Lung (tissue), 12 donors: Measurements from ENCODE around the gene MARCKS. TPM values are rescaled to one million over a fixed set of nuclear protein-coding genes. Genes with fewer than 3 reads are reported as not detected.

ENCODE experiments used
- ATAC-seq: fragments of 200-7000 bp; cut with Tn5 transposase; one replicate; pipeline ENCODE4 v1.9.1; 2020; ENCODE audit warnings: moderate number of reproducible peaks; ENCODE audit not compliant: insufficient read depth, low FRiP score
- DNase-seq, 3 donors: peaks; one replicate each; pipeline ENCODE4 v3.0.0-alpha.2; 2013 to 2017
- H3K27ac ChIP-seq, 2 donors: one replicate each; pipeline ENCODE4 v1.5.1; 2013; ENCODE audit warnings: mild to moderate bottlenecking in 2 of 2, moderate library complexity in 2 of 2, control low read depth in 1 of 2, inconsistent platforms in 1 of 2, low read depth in 1 of 2, low read length in 1 of 2
- H3K27me3 ChIP-seq, 3 donors: one replicate each; pipeline ENCODE4 v1.5.1; 2013; ENCODE audit warnings: low read length in 2 of 3; ENCODE audit not compliant: control insufficient read depth in 3 of 3, insufficient read depth in 3 of 3
- H3K36me3 ChIP-seq, 4 donors: one replicate each; pipeline ENCODE4 v1.5.1; 2013; ENCODE audit warnings: low read length in 4 of 4, mild to moderate bottlenecking in 1 of 4, moderate library complexity in 1 of 4; ENCODE audit not compliant: control insufficient read depth in 4 of 4, insufficient read depth in 4 of 4
- H3K4me1 ChIP-seq, 5 donors: one replicate each; pipeline ENCODE4 v1.5.1; 2013; ENCODE audit warnings: low read length in 5 of 5, mild to moderate bottlenecking in 2 of 5, moderate library complexity in 1 of 5; ENCODE audit not compliant: control insufficient read depth in 5 of 5, insufficient read depth in 5 of 5
- H3K4me3 ChIP-seq: one replicate; pipeline ENCODE4 v1.5.1; 2013; ENCODE audit warnings: mild to moderate bottlenecking, control low read depth, moderate library complexity
- H3K9ac ChIP-seq, 2 donors: one replicate each; pipeline ENCODE4 v1.5.1; 2013; ENCODE audit warnings: low read length in 2 of 2, control low read depth in 1 of 2; ENCODE audit not compliant: insufficient read depth in 1 of 2
- H3K9me3 ChIP-seq, 4 donors: one replicate each; pipeline ENCODE4 v1.5.1; 2013; ENCODE audit warnings: low read length in 3 of 4, mild to moderate bottlenecking in 1 of 4, moderate library complexity in 1 of 4; ENCODE audit not compliant: control insufficient read depth in 4 of 4, insufficient read depth in 3 of 4
- CTCF ChIP-seq: IDR thresholded peaks from 2 replicates; pipeline ENCODE4 v1.5.1; 2012; ENCODE audit warnings: mild to moderate bottlenecking; ENCODE audit errors: control extremely low read depth, extremely low read depth
- WGBS, 2 donors: extraction: QIAGEN DNeasy Blood & Tissue Kit; methylation state at CpG; one replicate each; pipeline ENCODE4 v1.1.7; 2013; 5-methylcytosine and 5-hydroxymethylcytosine counted together
- polyA plus RNA-seq, 2 donors: library from polyadenylated mRNA; stranded (reverse); fragments of 200-250 nt; gene quantifications; one replicate each; pipeline ENCODE4 v1.2.1, GENCODE V29; 2013
- total RNA-seq, 2 donors: library from RNA; depleted of rRNA in 1 of 2; stranded (reverse); fragments of >200 nt in 1 of 2; gene quantifications; one replicate each; pipeline ENCODE4 v1.2.1, GENCODE V29; 2014 to 2021
- donor health status: control.
- donor health status: control.
- donor health status: Bipolar disorder and iron deficiency.
- donor health status: healthy.
- donor health status: DM: yes; HTN: yes; CAD: no.

The MARCKS gene
- total and polyA plus RNA-seq, 4 donors: 17.3 to 140 (median 72.2) TPM

- Histone ChIP-seq H3K4me1 (peaks cover 0 to 27% (median 0%) of the 10 kb centered on the region in 5 donors), H3K9me3 (no peaks in the 10 kb centered on the region), H3K36me3 (peaks cover 0 to 6% (median 0%) of the 10 kb centered on the region in 4 donors), H3K4me3 (no peak overlapping the region), H3K27me3 (no peaks in the 10 kb centered on the region), H3K9ac (no peak overlapping the region), H3K27ac (no peak overlapping the region)
- no peak for TF ChIP-seq CTCF
- 93 to 95% methylated on average over 3 of the region's 3 CpGs for WGBS, 2 donors
- DNase-seq (peak in 1 of 3 donors; percentile 28), ATAC-seq (no peak)
These were observed 3.9 kb upstream of the MARCKS start for GRCh38 chr6:113853252-113853651.

- peaks cover 0 to 16% (median 0%) of the 10 kb centered on the region in 4 donors for H3K36me3 ChIP-seq
- peaks cover 0 to 1% (median 0%) of the 10 kb centered on the region in 4 donors for H3K9me3 ChIP-seq
- 1 to 2% methylated on average over 55 to 56 of the region's 56 CpGs for WGBS, 2 donors
- H3K9ac ChIP-seq: peak overlapping the region; percentile 96 to 100
- peak overlapping the region; percentile 9 for H3K4me3 ChIP-seq
- TF ChIP-seq CTCF: no peak
- peaks cover 0 to 27% (median 4%) of the 10 kb centered on the region in 5 donors for H3K4me1 ChIP-seq
- H3K27ac ChIP-seq: peak overlapping the region; percentile 47 to 72
- DNase-seq (peak; percentile 97 to 98 (median 97)), ATAC-seq (no peak)
- no peaks in the 10 kb centered on the region for H3K27me3 ChIP-seq
These were observed 2.3 kb upstream of the MARCKS start for GRCh38 chr6:113854531-113855499.

GRCh38 chr6:113855500-113856374, 1.4 kb upstream of the MARCKS start:
- no peak overlapping the region for H3K4me3 ChIP-seq
- ATAC-seq (no peak), DNase-seq (peak; percentile 70 to 90 (median 85))
- WGBS, 2 donors: 1 to 4% methylated on average over 27 of the region's 27 CpGs
- H3K27ac ChIP-seq: peak overlapping the region; percentile 11 to 72
- peaks cover 0 to 27% (median 4%) of the 10 kb centered on the region in 5 donors for H3K4me1 ChIP-seq
- no peaks in the 10 kb centered on the region for H3K27me3 ChIP-seq
- H3K9ac ChIP-seq: peak overlapping the region; percentile 96 to 100
- no peak for TF ChIP-seq CTCF
- peaks cover 0 to 18% (median 0%) of the 10 kb centered on the region in 4 donors for H3K36me3 ChIP-seq
- H3K9me3 ChIP-seq: peaks cover 0 to 1% (median 0%) of the 10 kb centered on the region in 4 donors
